CD4-positive, alpha-beta T cell treated with Interleukin-12 subunit alpha and Interleukin-12 subunit beta, for 1 hour (primary cell): ENCODE data around the gene VNN1.
"Not testable (repeated sequence)": the region's sequence is repeated elsewhere in the genome, so short reads cannot be mapped to it uniquely, and the experiment has no call there.

ENCODE experiments used
- DNase-seq: peaks from one replicate; pipeline ENCODE4 v3.0.0-alpha.2; 2020

The VNN1 gene

DNA sequence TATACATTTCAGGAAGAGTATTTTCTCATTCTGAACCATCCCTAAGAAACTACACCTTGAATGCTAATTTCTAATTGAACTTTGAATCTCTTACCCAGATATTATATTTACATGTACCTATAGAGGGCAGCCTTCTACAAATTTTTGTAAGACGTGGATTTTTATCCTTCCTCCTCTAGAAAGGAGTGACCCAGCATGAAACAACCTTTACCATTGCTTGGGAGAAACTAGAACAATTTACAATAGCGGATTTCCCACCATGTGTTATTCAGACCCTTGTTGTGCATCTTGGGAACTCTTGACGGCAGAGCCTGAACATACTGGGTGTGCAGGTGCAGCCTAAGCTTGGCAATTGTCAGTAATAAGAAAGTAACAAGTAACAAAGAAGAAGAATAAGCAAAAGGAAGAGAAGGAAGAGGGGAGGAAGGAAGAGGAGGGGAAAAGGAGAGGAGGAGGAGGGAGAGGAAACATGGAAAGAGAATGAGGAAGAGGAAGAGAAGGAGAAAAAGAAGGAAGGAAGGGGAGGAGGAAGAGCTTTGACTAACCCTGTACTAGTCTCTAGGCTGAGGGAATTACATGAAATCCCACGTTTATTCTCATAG lies 44.1 kb downstream of the VNN1 start:
- peak; percentile 39 for DNase-seq

DNA sequence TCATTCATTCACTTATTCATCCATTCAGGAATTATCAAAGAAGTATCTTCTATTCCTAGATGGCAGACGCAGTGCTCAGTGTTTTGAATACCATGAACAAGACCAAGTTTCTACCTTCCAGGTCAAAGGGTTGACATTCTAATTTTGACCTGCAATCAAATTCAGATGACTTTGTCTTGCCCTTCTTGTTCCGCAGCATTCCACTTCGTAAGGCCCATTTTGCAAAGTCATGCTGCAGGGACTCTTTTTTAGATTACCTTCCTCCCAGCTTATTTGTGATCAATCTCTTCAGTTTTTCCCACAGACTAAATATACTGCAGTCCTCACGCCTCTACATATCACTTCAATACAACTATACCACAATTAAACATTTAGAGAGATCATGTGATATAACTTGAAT lies 47.7 kb downstream of the VNN1 start:
- DNase-seq, result no peak

DNA sequence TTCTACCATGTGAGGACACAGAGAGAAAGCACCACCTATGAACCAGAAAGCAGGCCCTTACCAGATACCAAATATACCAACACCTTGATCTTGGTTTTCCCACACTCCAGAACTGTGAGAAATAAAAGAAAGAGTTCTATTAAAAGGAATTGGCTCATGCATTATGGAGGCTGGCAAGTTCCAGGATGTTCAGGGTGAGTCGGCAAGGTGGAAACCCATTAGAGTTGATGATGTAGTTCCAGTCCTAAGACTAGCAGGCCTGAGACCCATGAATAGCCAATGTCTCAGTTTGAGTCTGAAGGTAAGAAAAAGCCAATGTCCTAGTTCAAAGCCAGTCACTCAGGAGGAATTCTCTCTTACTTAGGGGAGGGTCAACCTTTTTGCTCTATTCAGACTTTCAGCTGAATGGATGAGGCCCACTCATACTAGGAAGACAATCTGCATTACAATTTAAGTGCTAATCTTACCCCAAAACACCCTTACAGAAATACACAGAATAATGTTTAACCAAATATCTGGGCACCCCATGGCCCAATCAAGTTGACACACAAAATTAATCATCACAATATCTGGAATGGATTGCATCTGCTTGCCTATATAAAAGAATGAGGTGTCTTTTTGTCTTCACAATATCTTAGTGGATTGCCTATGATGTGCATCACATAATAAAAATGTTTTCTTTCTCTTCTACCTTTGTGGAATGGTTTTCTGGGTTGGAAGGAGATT lies 49.4 kb downstream of the VNN1 start:
- DNase-seq, result no peak

- DNase-seq, result no peak
These were observed 50.2 kb downstream of the VNN1 start for GRCh38 chr6:132663661-132664060.

- DNase-seq, result no peak
These were observed 51.9 kb downstream of the VNN1 start for GRCh38 chr6:132661906-132662305.

DNA sequence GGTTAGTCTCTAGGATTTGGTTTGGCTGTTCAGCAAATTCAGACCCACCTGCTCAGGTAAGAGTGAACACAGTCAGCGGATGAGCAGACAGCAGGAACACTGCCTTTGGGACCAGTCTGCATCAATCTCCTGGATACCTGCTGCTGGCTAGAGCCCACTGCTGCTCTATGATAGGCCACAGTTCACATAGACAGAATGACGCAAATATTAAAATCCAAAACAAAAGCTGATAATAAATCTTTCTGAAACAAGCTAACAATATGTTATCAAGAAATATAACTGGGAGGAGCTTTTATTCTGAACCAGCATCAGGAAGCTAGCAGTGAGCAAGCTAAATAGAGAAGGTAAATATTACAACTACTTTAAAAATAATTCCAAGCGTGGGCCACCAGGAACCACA lies 54.8 kb downstream of the VNN1 start, which contains the start of gene TAAR1:
Gene TAAR1, minus strand, starts transcription at position 101 of the 400 bp plus-strand sequence. CDS start 13,179 bp downstream, outside the sequence.
- DNase-seq, result no peak

GRCh38 chr6:132651062-132651461 lies 62.8 kb downstream of the VNN1 start:
- peak; percentile 6 for DNase-seq

DNA sequence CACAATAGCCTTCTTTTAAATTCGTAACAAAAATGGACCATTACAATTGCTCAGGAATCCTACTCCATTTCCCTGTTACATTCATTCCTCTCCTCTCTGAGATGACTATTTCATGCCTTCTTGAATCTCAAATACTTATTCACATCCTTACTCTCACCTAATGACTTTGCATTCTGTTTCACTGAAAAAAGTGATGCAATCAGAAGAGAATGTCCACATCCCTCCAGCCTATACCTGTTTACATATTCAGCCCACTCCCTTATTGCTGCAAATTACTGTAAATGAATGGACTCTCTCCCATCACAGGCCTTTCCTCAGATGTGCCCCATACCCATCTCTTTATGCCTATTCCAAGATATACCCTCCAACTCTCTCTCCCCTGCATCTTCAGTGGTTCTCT lies 63.4 kb downstream of the VNN1 start:
- DNase-seq, result no peak

- DNase-seq, result no peak
These were observed 65.0 kb downstream of the VNN1 start for GRCh38 chr6:132648828-132649227.

- DNase-seq, result peak; percentile 16
These were observed 65.5 kb downstream of the VNN1 start for GRCh38 chr6:132648356-132648755.

GRCh38 chr6:132643547-132643946 lies 70.3 kb downstream of the VNN1 start:
- no peak for DNase-seq

DNA sequence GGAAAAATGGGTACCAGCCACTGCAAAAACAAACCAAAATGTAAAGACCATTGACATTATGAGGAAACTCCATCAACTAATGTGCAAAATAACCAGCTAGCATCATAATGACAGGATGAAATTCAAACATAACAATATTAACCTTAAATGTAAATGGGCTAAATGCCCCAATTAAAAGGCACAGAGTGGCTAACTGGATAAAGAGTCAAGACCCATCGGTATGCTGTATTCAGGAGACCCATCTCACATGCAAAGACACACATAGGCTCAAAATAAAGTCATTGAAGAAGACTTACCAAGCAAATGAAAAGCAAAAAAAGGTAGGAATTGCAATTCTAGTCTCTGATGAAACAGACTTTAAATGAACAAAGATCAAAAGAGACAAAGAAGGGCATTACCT lies 76.7 kb downstream of the VNN1 start:
- not testable (repeated sequence) for DNase-seq

GRCh38 chr6:132635906-132636305 lies 77.9 kb downstream of the VNN1 start:
- not testable (repeated sequence) for DNase-seq

DNA sequence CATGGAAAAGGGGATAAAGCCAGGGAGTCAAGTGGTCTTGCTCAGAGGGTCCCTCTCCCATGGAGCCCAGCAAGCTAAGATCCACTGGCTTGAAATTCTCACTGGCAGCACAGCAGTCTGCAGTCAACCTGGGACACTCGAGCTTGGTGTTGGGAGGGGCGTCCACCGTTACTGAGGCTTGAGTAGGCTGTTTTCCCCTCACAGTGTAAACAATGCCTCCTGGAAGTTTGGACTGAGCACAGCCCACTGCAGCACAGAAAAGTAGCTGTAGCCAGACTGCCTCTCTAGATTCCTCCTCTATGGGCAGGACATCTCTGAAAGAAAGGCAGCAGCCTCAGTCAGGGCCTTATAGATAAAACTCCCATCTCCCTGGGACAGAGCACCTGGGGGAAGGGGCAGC lies 78.6 kb downstream of the VNN1 start:
- DNase-seq, result not testable (repeated sequence)

DNA sequence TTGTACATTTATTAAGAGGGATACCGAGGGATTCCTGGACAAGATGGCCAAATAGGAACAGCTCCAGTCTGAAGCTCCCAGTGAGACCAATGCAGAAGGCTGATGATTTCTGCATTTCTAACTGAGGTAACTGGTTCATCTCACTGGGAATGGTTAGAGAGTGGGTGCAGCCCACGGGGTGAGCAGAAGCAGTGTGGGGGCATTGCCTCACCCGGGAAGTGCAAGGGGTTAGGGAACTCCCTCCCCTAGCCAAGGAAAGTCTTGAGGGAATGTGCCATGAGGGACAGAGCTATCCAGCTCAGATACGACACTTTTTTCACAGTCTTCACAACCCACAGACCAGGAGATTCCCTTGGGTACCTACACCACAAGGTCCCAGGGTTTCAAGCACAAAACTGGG lies 79.1 kb downstream of the VNN1 start:
- DNase-seq, result no peak

- no peak for DNase-seq
These were observed 80.5 kb downstream of the VNN1 start for GRCh38 chr6:132633362-132633761.
